UCSD-AML1 (cell line): ENCODE measurements around the gene FLNB.

Source experiments
- DNase-seq: peaks from one replicate; lab custom pipeline; 2025; ENCODE audit not compliant: unreplicated experiment; lab: John Stamatoyannopoulos, UW

Gene FLNB

DNA sequence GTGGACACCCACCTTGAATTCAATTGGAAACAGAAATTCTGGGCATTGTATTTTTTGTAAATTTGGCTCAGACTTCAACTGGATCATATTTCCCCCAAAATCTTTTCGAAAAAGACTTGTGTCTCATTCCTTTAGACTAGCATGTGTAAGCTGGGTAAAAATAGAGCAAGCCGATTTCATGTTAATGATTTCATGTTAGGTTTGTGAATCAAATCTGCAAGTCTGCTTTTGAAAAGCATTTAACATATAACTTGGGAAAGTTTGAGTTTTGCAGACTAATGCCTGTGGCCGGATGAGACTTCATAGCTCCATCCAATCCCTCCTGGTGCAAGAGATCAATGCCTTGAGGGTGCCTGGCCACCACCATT is 64.5 kb downstream of the FLNB start:
- no peak for DNase-seq

GRCh38 chr3:58073301-58074108 is 65.3 kb downstream of the FLNB start:
- no peak for DNase-seq

GRCh38 chr3:58074116-58074715 is 66.0 kb downstream of the FLNB start:
- DNase-seq: no peak

DNA sequence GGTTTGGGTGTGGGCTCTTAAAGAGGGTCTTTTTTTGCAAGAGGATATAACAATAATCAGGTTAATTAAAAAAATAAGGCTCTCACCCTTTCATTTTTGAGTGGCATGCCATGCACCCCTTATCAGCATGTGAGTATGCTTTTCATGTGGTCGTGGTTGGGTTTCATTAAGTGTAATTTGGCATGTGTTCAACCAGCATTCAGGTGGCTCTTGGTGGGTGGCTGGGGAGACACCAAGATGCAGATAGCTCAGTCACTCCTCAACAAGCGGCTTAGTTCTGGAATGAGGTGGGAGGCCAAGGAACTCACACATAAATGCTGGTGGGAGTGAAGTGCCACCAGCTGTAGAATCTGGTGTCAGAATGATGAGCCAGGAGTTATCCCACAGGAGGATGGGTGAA is 66.8 kb downstream of the FLNB start:
- no peak for DNase-seq

- no peak for DNase-seq
Observed at GRCh38 chr3:58077596-58078285, 69.5 kb downstream of the FLNB start.

DNA sequence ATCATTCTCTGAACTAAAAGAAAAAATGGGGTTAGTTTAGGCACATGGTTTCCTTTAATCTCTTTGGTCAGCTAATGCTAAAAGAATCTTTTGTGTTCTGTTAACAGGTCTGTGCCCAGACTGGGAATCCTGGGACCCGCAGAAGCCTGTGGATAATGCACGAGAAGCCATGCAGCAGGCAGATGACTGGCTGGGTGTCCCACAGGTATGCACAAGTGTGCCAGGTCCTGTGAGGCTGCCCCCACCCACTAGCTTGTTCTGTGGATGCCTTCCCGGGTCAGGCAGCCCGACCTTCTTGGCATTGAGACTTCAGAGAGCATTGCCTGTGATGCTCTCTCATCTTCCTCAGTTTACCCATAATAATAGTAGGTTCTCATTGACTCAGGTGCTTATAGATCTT is 70.4 kb downstream of the FLNB start:
- DNase-seq: no peak

- DNase-seq: no peak
Observed at GRCh38 chr3:58079773-58080172, 71.6 kb downstream of the FLNB start.

GRCh38 chr3:58082047-58082446 is 73.8 kb downstream of the FLNB start:
- peak; percentile 74 for DNase-seq

- DNase-seq: no peak
Observed at GRCh38 chr3:58084166-58084565, 75.9 kb downstream of the FLNB start.

GRCh38 chr3:58084788-58085543 is 76.7 kb downstream of the FLNB start:
- DNase-seq: no peak

- DNase-seq: no peak
Observed at GRCh38 chr3:58085616-58086015, 77.4 kb downstream of the FLNB start.

DNA sequence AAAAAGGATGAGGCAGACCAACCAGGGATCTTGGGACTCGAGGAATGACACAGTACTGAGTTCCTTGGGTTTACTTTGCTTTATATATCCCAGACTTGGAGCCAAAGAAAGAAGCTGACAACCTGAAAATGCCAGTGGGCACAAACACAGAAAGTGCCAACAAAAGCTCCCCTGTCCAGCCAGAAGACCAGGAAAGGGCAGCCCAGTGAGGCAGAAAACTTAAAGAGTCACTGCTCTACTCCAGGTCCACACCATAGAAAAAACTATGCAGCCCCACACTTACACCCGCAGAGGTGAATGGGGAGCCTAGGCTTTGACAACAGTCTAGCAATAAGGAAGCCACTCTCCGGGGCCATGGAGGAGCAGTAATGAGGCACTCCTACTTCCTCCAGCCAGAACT is 80.3 kb downstream of the FLNB start:
- no peak for DNase-seq

- DNase-seq: no peak
Observed at GRCh38 chr3:58090351-58090750, 82.1 kb downstream of the FLNB start.

DNA sequence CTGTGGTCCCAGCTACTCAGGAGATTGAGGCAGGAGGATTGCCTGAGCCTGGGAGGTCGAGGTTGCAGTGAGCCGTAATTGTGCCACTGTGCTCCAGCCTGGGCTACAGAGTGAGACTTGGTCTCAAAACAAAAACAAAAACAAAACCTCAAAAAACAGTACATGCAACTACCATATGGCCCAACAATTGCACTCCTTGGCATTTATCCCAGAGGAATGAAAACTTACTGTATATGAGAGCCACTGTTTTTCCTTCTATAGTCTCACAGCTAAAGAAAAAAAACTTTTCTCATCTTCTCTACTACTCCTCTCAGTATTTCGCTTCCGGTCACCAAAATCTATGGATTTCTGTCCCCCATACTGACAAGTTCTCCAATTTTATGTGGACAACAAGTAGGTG is 84.3 kb downstream of the FLNB start:
- DNase-seq: no peak

DNA sequence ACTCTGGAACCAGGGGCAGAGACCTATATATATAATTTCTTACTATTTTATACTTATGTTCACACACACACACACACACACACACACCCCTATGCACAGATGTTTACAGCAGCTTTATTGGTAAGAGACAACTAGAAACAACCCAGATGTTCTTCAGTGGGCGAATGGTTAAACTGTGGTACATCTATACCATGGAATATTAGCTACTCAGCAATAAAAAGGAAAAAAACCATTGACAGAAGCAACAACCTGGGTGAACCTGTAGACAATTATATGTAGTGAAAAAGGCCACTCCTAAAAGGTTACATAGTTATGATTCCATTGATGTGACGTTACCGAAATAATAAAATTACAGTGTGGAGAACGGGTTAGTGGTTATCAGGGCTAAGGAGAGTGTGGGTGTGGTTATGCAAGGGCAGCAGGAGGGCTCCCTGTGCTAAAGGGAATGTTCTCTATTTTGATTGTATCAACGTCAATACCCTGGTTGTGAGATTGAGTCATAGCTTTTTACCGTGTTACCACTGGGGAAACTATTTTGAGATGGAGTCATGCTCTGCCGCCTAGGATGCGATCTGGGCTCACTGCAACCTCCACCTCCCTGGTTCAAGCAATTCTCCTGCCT is 85.5 kb downstream of the FLNB start:
- DNase-seq: no peak

DNA sequence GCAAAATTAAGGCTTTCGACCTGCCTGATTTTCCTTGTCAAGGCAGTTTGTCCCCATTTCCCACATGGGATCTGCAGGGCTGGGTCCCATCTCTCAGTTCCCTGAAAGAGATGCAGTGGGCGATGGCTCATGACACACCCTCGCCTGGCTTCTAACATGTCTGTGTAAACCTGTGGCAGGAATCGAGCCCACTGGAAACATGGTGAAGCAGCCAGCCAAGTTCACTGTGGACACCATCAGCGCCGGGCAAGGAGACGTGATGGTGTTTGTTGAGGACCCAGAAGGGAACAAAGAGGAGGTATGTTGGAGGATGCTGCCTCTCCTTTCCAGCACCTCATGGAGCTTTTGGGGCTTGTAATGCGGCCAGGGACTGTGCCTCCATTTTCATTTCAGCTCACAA is 86.4 kb downstream of the FLNB start:
- DNase-seq: no peak

- DNase-seq: no peak
Observed at GRCh38 chr3:58095603-58096138, 87.4 kb downstream of the FLNB start.

DNA sequence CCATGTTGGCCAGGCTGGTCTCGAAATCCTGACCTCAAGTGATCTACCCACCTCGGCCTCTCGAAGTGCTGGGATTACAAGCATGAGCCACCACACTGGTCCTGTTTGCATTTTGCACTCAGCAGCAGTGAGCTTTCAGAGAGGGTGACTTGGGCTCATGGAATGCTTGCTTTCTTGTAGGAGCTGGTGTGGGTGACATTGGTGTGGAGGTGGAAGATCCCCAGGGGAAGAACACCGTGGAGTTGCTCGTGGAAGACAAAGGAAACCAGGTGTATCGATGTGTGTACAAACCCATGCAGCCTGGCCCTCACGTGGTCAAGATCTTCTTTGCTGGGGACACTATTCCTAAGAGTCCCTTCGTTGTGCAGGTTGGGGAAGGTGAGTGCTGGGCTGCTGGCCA is 90.3 kb downstream of the FLNB start:
- no peak for DNase-seq

DNA sequence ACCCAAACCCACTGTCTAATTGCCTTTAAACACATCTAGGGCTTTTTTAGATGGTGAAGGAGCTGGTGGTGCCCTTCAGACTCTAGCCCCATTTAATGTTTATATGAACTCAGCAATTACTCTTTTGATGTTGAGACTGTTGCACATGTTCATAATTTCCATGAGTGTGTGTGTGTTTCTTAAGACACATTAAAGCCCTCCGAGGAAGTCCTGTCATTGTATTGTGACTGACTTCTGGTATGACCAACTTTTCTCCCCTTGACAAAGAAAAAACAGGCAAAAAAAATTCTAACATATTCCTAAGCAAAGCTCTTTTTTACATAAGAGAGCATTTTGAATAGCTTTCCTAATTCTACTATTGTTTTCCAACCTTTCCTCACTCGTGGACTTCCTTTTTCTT is 91.6 kb downstream of the FLNB start:
- no peak for DNase-seq

- no peak for DNase-seq
Observed at GRCh38 chr3:58101499-58102389, 93.5 kb downstream of the FLNB start.
